Body of pancreas (tissue), 4 donors: ENCODE data around the gene HOXA6.

Experiments used
- POLR2A ChIP-seq, 3 donors: fragments of 450-650 bp; IDR thresholded peaks; one replicate each; pipeline ENCODE4 v1.6.1; 2016; ENCODE audit warnings: antibody characterized with exemption in 3 of 3, mild to moderate bottlenecking in 2 of 3
- TF ChIP-seq, protein P1 (sequence below), 7 experiments: fragments of 450-650 bp in 4 of 7; fragments of 200-600 bp in 3 of 7; sonication (generic) in 3 of 7; IDR thresholded peaks; one replicate each; pipeline ENCODE4 v1.5.1; 2016 to 2019; ENCODE audit warnings: antibody characterized with exemption in 7 of 7

DNA sequence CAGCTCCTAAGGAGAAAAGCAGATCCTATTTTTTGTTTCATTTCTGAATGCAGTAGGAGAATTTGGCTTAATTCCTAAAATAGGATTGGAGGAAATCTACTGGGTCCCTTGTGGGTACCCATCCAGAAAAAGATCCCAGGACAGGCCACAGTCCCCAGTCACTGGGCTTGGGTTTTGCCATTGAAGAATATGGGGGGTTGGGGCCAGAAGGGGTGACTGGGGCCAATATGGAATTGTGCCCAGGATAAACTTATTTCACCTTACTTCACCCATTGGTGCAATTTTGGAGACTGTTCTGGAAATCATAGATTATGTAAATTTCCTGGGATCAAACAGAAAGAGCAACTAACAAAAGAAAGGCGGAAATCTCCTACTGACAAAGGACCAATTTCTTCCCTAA lies 9.1 kb downstream of the HOXA6 start:
- no peak for TF ChIP-seq POLR2A (IDR thresholded peaks at IDR 0.05)
- TF ChIP-seq, protein P1, sequence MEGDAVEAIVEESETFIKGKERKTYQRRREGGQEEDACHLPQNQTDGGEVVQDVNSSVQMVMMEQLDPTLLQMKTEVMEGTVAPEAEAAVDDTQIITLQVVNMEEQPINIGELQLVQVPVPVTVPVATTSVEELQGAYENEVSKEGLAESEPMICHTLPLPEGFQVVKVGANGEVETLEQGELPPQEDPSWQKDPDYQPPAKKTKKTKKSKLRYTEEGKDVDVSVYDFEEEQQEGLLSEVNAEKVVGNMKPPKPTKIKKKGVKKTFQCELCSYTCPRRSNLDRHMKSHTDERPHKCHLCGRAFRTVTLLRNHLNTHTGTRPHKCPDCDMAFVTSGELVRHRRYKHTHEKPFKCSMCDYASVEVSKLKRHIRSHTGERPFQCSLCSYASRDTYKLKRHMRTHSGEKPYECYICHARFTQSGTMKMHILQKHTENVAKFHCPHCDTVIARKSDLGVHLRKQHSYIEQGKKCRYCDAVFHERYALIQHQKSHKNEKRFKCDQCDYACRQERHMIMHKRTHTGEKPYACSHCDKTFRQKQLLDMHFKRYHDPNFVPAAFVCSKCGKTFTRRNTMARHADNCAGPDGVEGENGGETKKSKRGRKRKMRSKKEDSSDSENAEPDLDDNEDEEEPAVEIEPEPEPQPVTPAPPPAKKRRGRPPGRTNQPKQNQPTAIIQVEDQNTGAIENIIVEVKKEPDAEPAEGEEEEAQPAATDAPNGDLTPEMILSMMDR (IDR thresholded peaks at IDR 0.05) = no peak
